PC-3 (cell line): Measurements from ENCODE around the gene MPV17L2. TPM values are rescaled to one million over a fixed set of nuclear protein-coding genes. Genes with fewer than 3 reads are reported as not detected.
"Not testable (repeated sequence)": the region's sequence is repeated elsewhere in the genome, so short reads cannot be mapped to it uniquely, and the experiment has no call there.

ENCODE experiments used
- ATAC-seq: fragments of 200-7000 bp; cut with Tn5 transposase; 2 replicates; pipeline ENCODE4 v1.9.1; 2020; ENCODE audit warnings: mild to moderate bottlenecking, moderate library complexity
- BruUV-seq: library from RNA; stranded (reverse); fragments of 400-500 nt; replicated peaks from 2 replicates; lab custom pipeline; 2021; lab: Mats Ljungman, UMichigan
- CTCF ChIA-PET: fragments of 300-600 bp; sonication (Branson Sonifier 250); formaldehyde crosslinking; loops from one replicate; lab custom pipeline; 2022; ENCODE audit warnings: antibody characterized with exemption; lab: Charles Lee
- POLR2A ChIA-PET: fragments of 300-600 bp; sonication (Branson Sonifier 250); formaldehyde crosslinking; loops from one replicate; lab custom pipeline; 2022; ENCODE audit warnings: antibody characterized with exemption; ENCODE audit not compliant: unreplicated experiment; lab: Charles Lee
- DNase-seq: peaks from one replicate; pipeline ENCODE4 v3.0.0-alpha.2; 2015
- H2AFZ ChIP-seq: fragments of 300-600 bp; sonication (generic); 2 replicates; pipeline ENCODE4 v1.6.0; 2016; ENCODE audit warnings: antibody characterized with exemption, low read length
- H3F3A ChIP-seq: fragments of 300-600 bp; sonication (generic); one replicate; pipeline ENCODE4 v1.6.0; 2017; ENCODE audit warnings: antibody characterized with exemption, low read length, control low read depth, mild to moderate bottlenecking; ENCODE audit not compliant: unreplicated experiment
- H3K27ac ChIP-seq: fragments of 300-600 bp; sonication (generic); 2 replicates; pipeline ENCODE4 v1.5.1; 2016; ENCODE audit warnings: mild to moderate bottlenecking, low read length
- H3K27me3 ChIP-seq: fragments of 300-600 bp; sonication (generic); 2 replicates; pipeline ENCODE4 v1.6.1; 2016; ENCODE audit warnings: low read length, mixed read lengths
- H3K36me3 ChIP-seq: fragments of 300-600 bp; sonication (generic); 2 replicates; pipeline ENCODE4 v1.6.1; 2016; ENCODE audit warnings: low read depth, mixed run types, low read length, mixed read lengths
- H3K4me1 ChIP-seq: fragments of 300-600 bp; sonication (generic); 2 replicates; pipeline ENCODE4 v1.5.1; 2016; ENCODE audit warnings: low read length; ENCODE audit not compliant: insufficient read depth
- H3K4me2 ChIP-seq: fragments of 300-600 bp; sonication (generic); 2 replicates; pipeline ENCODE4 v1.6.0; 2016; ENCODE audit warnings: low read length
- H3K4me3 ChIP-seq: fragments of 300-600 bp; sonication (generic); 2 replicates; pipeline ENCODE4 v1.5.1; 2016; ENCODE audit warnings: mild to moderate bottlenecking, low read length, mixed read lengths
- H3K79me2 ChIP-seq: fragments of 300-600 bp; sonication (generic); 2 replicates; pipeline ENCODE4 v1.6.1; 2017; ENCODE audit warnings: low read length, mixed read lengths
- H3K9ac ChIP-seq: fragments of 300-600 bp; sonication (generic); 2 replicates; pipeline ENCODE4 v1.6.0; 2016; ENCODE audit warnings: mild to moderate bottlenecking, low read length
- H3K9me2 ChIP-seq: fragments of 300-600 bp; sonication (generic); replicated peaks from 2 replicates; pipeline ENCODE4 v1.6.1; 2016; ENCODE audit warnings: mixed run types, low read length, mixed read lengths
- H3K9me3 ChIP-seq: fragments of 300-600 bp; sonication (generic); 2 replicates; pipeline ENCODE4 v1.6.1; 2016; ENCODE audit warnings: low read length, mixed read lengths
- H4K20me1 ChIP-seq: fragments of 300-600 bp; sonication (generic); 2 replicates; pipeline ENCODE4 v1.6.1; 2016; ENCODE audit warnings: low read length, mixed read lengths
- CTCF ChIP-seq: fragments of 300-600 bp; sonication (generic); conservative IDR thresholded peaks from 2 replicates; pipeline ENCODE4 v1.5.1; 2017; ENCODE audit warnings: antibody characterized with exemption, low read depth, mild to moderate bottlenecking, low read length
- EZH2 ChIP-seq: fragments of 300-600 bp; sonication (generic); IDR thresholded peaks from one replicate; pipeline ENCODE4 v1.6.1; 2017; ENCODE audit warnings: antibody characterized with exemption, mild to moderate bottlenecking, low read length; ENCODE audit not compliant: unreplicated experiment
- EZH2phosphoT487 ChIP-seq: fragments of 300-600 bp; sonication (generic); IDR thresholded peaks from 2 replicates; pipeline ENCODE4 v1.6.1; 2018; ENCODE audit warnings: mild to moderate bottlenecking, antibody characterized with exemption, low read length, borderline replicate concordance
- intact Hi-C: fragments of 100-400 bp; cut with micrococcal nuclease; formaldehyde crosslinking; loops from 2 replicates; pipeline ENCODE4 v1.9.0; 2023
- total RNA-seq: library from RNA; depleted of rRNA; stranded (reverse); fragments of >200 nt; gene quantifications from 2 replicates; pipeline ENCODE4 v1.2.3, GENCODE V29; 2014

The MPV17L2 gene
- total RNA-seq, 1 experiment from 2014 or later, result 34.2 TPM

DNA sequence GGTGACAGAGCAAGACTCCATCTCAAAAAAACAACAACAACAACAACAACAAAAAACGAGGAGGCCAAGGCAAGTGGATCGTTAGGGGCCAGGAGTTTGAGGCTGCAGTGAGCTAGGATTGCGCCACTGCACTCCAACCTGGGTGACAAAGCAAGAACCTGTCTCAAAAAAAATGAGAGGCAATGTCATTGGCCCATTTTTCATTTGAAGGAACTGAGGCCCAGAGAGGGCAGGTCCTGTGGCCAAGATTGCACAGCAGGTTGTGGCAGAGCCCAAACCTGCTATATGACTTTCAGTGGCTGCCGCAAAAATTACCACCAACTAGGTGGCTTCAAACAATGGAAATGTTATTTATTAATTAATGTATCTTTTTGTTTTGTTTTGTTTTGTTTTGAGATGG, 34.6 kb upstream of the MPV17L2 start:
- H3F3A ChIP-seq, result no peaks in the 10 kb centered on the region
- H3K9me3 ChIP-seq, result no peaks in the 10 kb centered on the region
- no peaks in the 10 kb centered on the region; the same call in 1 of the 2 replicates for H4K20me1 ChIP-seq
- H3K36me3 ChIP-seq, result peaks cover 13% of the 10 kb centered on the region; the same call in 1 of the 2 replicates
- H3K79me2 ChIP-seq, result peaks cover 27% of the 10 kb centered on the region
- no peaks in the 10 kb centered on the region for H3K27me3 ChIP-seq
- TF ChIP-seq EZH2phosphoT487 (no peak), EZH2 (no peak), CTCF (no peak)
- intact Hi-C loops, result no loop called here
- DNase-seq (no peak), ATAC-seq (no peak)
- H3K27ac ChIP-seq, result no peak overlapping the region
- no peak overlapping the region for H3K4me3 ChIP-seq
- H3K4me1 ChIP-seq, result peaks cover 15% of the 10 kb centered on the region; the same call in 1 of the 2 replicates
- no peaks in the 10 kb centered on the region for H3K9me2 ChIP-seq
- POLR2A ChIA-PET, result no interaction called here
- no TSS peak for BruUV-seq
- CTCF ChIA-PET, result no interaction called here
- H3K4me2 ChIP-seq, result no peak overlapping the region
- no peak overlapping the region for H3K9ac ChIP-seq
- H2AFZ ChIP-seq, result no peak overlapping the region

DNA sequence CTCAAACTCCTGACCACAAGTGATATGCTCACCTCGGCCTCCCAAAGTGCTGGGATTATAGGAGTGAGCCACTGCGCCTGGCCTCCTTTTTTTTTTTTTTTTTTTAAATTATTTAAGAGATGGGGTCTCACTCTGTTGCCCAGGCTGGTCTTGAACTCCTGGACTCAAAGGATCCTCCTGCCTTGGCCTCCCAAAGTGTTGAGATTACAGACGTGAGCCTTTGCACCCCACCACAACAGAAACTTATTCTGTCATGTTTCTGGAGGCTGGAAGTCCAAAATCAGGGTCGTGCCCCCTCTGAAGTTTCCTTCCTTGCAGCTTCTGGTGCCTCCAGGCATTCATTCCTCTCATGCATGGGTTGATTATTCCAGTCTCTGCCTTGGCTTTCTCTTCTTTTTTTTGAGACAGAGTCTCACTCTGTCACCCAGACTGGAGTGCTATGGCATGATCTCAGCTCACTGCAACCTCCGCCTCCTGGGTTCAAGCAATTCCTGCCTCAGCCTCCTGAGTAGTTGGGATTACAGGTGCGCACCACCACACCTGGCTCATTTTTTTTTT, 33.9 kb upstream of the MPV17L2 start:
- H3K27me3 ChIP-seq, H3K9me2 ChIP-seq, H3K27ac ChIP-seq, H3K4me3 ChIP-seq, H3K9me3 ChIP-seq, ATAC-seq, BruUV-seq, DNase-seq, POLR2A ChIA-PET, intact Hi-C loops, CTCF ChIA-PET, H4K20me1 ChIP-seq, H2AFZ ChIP-seq, H3F3A ChIP-seq, H3K9ac ChIP-seq, H3K4me2 ChIP-seq: not testable (repeated sequence)
- H3K79me2 ChIP-seq, result peaks cover 20% of the 10 kb centered on the region
- peaks cover 14% of the 10 kb centered on the region; the same call in 1 of the 2 replicates for H3K4me1 ChIP-seq
- peaks cover 13% of the 10 kb centered on the region; the same call in 1 of the 2 replicates for H3K36me3 ChIP-seq

GRCh38 chr19:18159810-18160209, 33.2 kb upstream of the MPV17L2 start:
- H3K9me2 ChIP-seq, result no peaks in the 10 kb centered on the region
- no peak overlapping the region for H3K9ac ChIP-seq
- no peak for ATAC-seq
- H2AFZ ChIP-seq, result no peak overlapping the region
- no peaks in the 10 kb centered on the region for H3K27me3 ChIP-seq
- DNase-seq, result no peak
- no peak overlapping the region for H3K4me3 ChIP-seq
- POLR2A ChIA-PET, result no interaction called here
- intact Hi-C loops, result no loop called here
- BruUV-seq, result no TSS peak
- H3K36me3 ChIP-seq, result peaks cover 13% of the 10 kb centered on the region; the same call in 1 of the 2 replicates
- H3F3A ChIP-seq, result no peaks in the 10 kb centered on the region
- H4K20me1 ChIP-seq, result no peaks in the 10 kb centered on the region; the same call in 1 of the 2 replicates
- no peaks in the 10 kb centered on the region for H3K9me3 ChIP-seq
- H3K4me2 ChIP-seq, result no peak overlapping the region
- CTCF ChIA-PET, result interaction anchor here (0.6 kb wide), 1 partner anchor 41 kb away, joined by 3 read pairs; no protein-coding TSS in a partner anchor
- no peak overlapping the region for H3K27ac ChIP-seq
- peaks cover 14% of the 10 kb centered on the region for H3K79me2 ChIP-seq
- TF ChIP-seq EZH2 (no peak), CTCF (no peak)
- peaks cover 9% of the 10 kb centered on the region; the same call in 1 of the 2 replicates for H3K4me1 ChIP-seq
